ENCODE measurements around the gene TALDO1. TPM values are rescaled to one million over a fixed set of nuclear protein-coding genes. Genes with fewer than 3 reads are reported as not detected.
"Not testable (repeated sequence)": the region's sequence is repeated elsewhere in the genome, so short reads cannot be mapped to it uniquely, and the experiment has no call there.

The TALDO1 gene
- total and polyA plus RNA-seq, 2 experiments from 2014 or later: 137 to 161 TPM

- TF ChIP-seq EZH2 (IDR thresholded peaks at IDR 0.05; ENCODE audit: borderline replicate concordance): no peak
- TF ChIP-seq EZH2phosphoT487 (IDR thresholded peaks at IDR 0.05; ENCODE audit: low read depth, severe bottlenecking, unreplicated experiment): no peak
- no peak for TF ChIP-seq CTCF (IDR thresholded peaks at IDR 0.05; ENCODE audit: poor library complexity)
- Histone ChIP-seq H3K27ac (no peak overlapping the region), H3K4me2 (no peak overlapping the region), H3K36me3 (replicated peaks; ENCODE audit: insufficient read depth, low read depth) (no peaks in the 10 kb centered on the region), H3K4me1 (ENCODE audit: insufficient read depth) (peaks cover 23% of the 10 kb centered on the region), H3K4me3 (no peak overlapping the region), H3K9me2 (replicated peaks; ENCODE audit: insufficient read depth) (no peaks in the 10 kb centered on the region), H3K27me3 (no peaks in the 10 kb centered on the region), H3K79me2 (no peaks in the 10 kb centered on the region), H2AFZ (no peak overlapping the region), H3K9me3 (ENCODE audit: low read depth) (no peaks in the 10 kb centered on the region), H4K20me1 (ENCODE audit: insufficient read depth, poor library complexity, severe bottlenecking) (no peaks in the 10 kb centered on the region)
- no peak for DNase-seq (ENCODE audit: low spot score)
- WGBS (ENCODE audit: low lambda C conversion rate, missing lambda C conversion rate): 67% methylated on average over 17 of the region's 17 CpGs
These were observed 17.7 kb upstream of the TALDO1 start for GRCh38 chr11:729492-730074.

- Histone ChIP-seq H3K27ac (no peak overlapping the region), H3K9me3 (ENCODE audit: low read depth) (no peaks in the 10 kb centered on the region), H3K27me3 (no peaks in the 10 kb centered on the region), H3K79me2 (no peaks in the 10 kb centered on the region), H3K4me3 (no peak overlapping the region), H4K20me1 (ENCODE audit: insufficient read depth, poor library complexity, severe bottlenecking) (no peaks in the 10 kb centered on the region), H3K4me2 (no peak overlapping the region), H3K36me3 (replicated peaks; ENCODE audit: insufficient read depth, low read depth) (no peaks in the 10 kb centered on the region), H2AFZ (no peak overlapping the region), H3K4me1 (ENCODE audit: insufficient read depth) (peaks cover 1% of the 10 kb centered on the region), H3K9me2 (replicated peaks; ENCODE audit: insufficient read depth) (no peaks in the 10 kb centered on the region)
- TF ChIP-seq EZH2 (IDR thresholded peaks at IDR 0.05; ENCODE audit: borderline replicate concordance) (no peak), CTCF (IDR thresholded peaks at IDR 0.05; ENCODE audit: poor library complexity) (no peak)
- 93% methylated on average over 20 of the region's 20 CpGs for WGBS (ENCODE audit: low lambda C conversion rate, missing lambda C conversion rate)
- DNase-seq (ENCODE audit: low spot score): no peak
These were observed 14.2 kb upstream of the TALDO1 start for GRCh38 chr11:733072-733471.

GRCh38 chr11:734541-734940, 12.7 kb upstream of the TALDO1 start:
- not testable (repeated sequence) for H2AFZ ChIP-seq; H3K4me2 ChIP-seq; H3K79me2 ChIP-seq; H4K20me1 ChIP-seq (ENCODE audit: insufficient read depth, poor library complexity, severe bottlenecking); H3K27ac ChIP-seq; H3K9me2 ChIP-seq (replicated peaks; ENCODE audit: insufficient read depth); H3K4me3 ChIP-seq; DNase-seq (ENCODE audit: low spot score); H3K27me3 ChIP-seq; H3K9me3 ChIP-seq (ENCODE audit: low read depth); H3K36me3 ChIP-seq (replicated peaks; ENCODE audit: insufficient read depth, low read depth); H3K4me1 ChIP-seq (ENCODE audit: insufficient read depth)
- over 99% methylated on average over 10 of the region's 26 CpGs for WGBS (ENCODE audit: low lambda C conversion rate, missing lambda C conversion rate)

GRCh38 chr11:737366-737765, 9.9 kb upstream of the TALDO1 start:
- Histone ChIP-seq H3K9me2 (replicated peaks; ENCODE audit: insufficient read depth) (no peaks in the 10 kb centered on the region), H2AFZ (no peak overlapping the region), H3K79me2 (no peaks in the 10 kb centered on the region), H3K4me1 (ENCODE audit: insufficient read depth) (peaks cover 3% of the 10 kb centered on the region), H3K27me3 (no peaks in the 10 kb centered on the region), H3K4me2 (peak overlapping the region; percentile 20), H3K36me3 (replicated peaks; ENCODE audit: insufficient read depth, low read depth) (no peaks in the 10 kb centered on the region), H4K20me1 (ENCODE audit: insufficient read depth, poor library complexity, severe bottlenecking) (no peaks in the 10 kb centered on the region), H3K9me3 (ENCODE audit: low read depth) (no peaks in the 10 kb centered on the region), H3K4me3 (no peak overlapping the region), H3K27ac (peak overlapping the region; percentile 34)
- WGBS (ENCODE audit: low lambda C conversion rate, missing lambda C conversion rate): 66% methylated on average over 11 of the region's 11 CpGs
- DNase-seq (ENCODE audit: low spot score): no peak
- TF ChIP-seq CTCF (IDR thresholded peaks at IDR 0.05; ENCODE audit: poor library complexity) (no peak), EZH2phosphoT487 (IDR thresholded peaks at IDR 0.05; ENCODE audit: low read depth, severe bottlenecking, unreplicated experiment) (no peak), EZH2 (IDR thresholded peaks at IDR 0.05; ENCODE audit: borderline replicate concordance) (no peak)

GRCh38 chr11:737899-738298, 9.4 kb upstream of the TALDO1 start:
- H3K27ac ChIP-seq: peak overlapping the region; percentile 46
- H3K27me3 ChIP-seq; H3K79me2 ChIP-seq; H4K20me1 ChIP-seq (ENCODE audit: insufficient read depth, poor library complexity, severe bottlenecking); H2AFZ ChIP-seq; H3K4me1 ChIP-seq (ENCODE audit: insufficient read depth); H3K36me3 ChIP-seq (replicated peaks; ENCODE audit: insufficient read depth, low read depth); H3K4me3 ChIP-seq; DNase-seq (ENCODE audit: low spot score); H3K9me2 ChIP-seq (replicated peaks; ENCODE audit: insufficient read depth); H3K9me3 ChIP-seq (ENCODE audit: low read depth): not testable (repeated sequence)
- WGBS (ENCODE audit: low lambda C conversion rate, missing lambda C conversion rate): 60% methylated on average over 10 of the region's 10 CpGs
- peak overlapping the region; percentile 20 for H3K4me2 ChIP-seq
